Effector CD8-positive, alpha-beta T cell (primary cell): Measurements from ENCODE around the gene ZNF200.

Source experiments
- DNase-seq: peaks from one replicate; lab custom pipeline; 2025; lab: John Stamatoyannopoulos, UW

Gene ZNF200

DNA sequence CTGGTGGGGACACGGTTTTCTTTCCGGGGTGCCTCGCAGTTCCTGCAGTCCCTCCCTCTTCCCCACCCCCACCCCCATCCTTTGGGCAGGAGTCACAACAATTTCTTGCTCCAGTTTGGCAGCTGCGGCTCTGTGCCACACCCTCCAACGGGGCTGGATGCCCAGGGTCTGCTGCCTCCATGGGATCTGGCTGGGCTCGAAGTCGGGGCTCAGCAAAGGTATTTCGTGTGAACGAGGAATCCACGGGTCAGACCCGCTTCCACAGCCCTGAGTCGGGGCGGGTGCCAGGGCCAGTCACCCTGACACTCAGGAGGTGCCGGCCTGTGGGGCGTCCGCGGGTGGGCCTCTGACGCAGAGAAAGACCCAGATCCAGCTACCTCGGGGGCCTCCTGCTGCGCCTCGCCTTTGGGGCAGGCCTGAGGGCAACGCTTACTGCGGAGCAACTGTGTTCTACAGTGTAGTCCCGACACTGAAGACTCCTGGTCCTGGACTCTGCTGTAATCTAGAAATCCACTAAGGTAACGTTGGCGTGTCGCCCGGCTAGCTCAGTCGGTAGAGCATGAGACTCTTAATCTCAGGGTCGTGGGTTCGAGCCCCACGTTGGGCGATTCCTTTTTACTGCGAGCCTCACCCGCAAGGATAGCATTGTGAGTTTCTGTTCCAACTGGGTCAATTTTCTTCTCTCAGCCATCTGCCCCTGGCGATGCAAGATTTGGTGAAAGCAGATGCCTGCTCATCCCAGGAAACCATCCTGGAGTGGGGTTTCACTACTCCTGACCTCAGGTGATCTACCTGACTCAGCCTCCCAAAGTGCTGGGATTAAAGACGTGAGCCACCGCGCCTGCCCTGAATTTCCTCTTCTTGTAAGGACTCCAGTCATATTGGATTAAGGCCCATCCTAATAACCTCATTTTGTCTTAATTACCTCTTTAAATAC, 59.5 kb downstream of the ZNF200 start:
- no peak for DNase-seq

GRCh38 chr16:3174618-3175148, 60.3 kb downstream of the ZNF200 start:
- no peak for DNase-seq

- DNase-seq = no peak
Measured at GRCh38 chr16:3173892-3174617, 60.9 kb downstream of the ZNF200 start.
